ENCODE measurements around the gene RASSF8.

GRCh38 chr12:26043135-26044006 is 84.9 kb downstream of the RASSF8 start:
- TF ChIP-seq NFIC (IDR thresholded peaks at IDR 0.05): no peak
- TF ChIP-seq TCF12 (IDR thresholded peaks at IDR 0.05; ENCODE audit: low read depth): no peak
- TF ChIP-seq FOXM1 (IDR thresholded peaks at IDR 0.05; ENCODE audit: borderline replicate concordance, low read depth): no peak
- no peak for TF ChIP-seq REST (IDR thresholded peaks at IDR 0.05; ENCODE audit: low read depth)
- no peak for TF ChIP-seq MAX (IDR thresholded peaks at IDR 0.05)
- no peak for TF ChIP-seq RAD21 (IDR thresholded peaks at IDR 0.05; ENCODE audit: low read depth)
- TF ChIP-seq ZBTB7A (IDR thresholded peaks at IDR 0.05; ENCODE audit: low read depth): no peak
- TF ChIP-seq EGR1 (IDR thresholded peaks at IDR 0.05): no peak
- no peak for TF ChIP-seq CEBPB (IDR thresholded peaks at IDR 0.05)
- TF ChIP-seq YY1 (IDR thresholded peaks at IDR 0.05; ENCODE audit: low read depth): no peak

All from Ishikawa (cell line).